Kidney (tissue), 22 donors: ENCODE measurements around the gene PTGES. TPM values are rescaled to one million over a fixed set of nuclear protein-coding genes. Genes with fewer than 3 reads are reported as not detected.
"Not testable (repeated sequence)": the region's sequence is repeated elsewhere in the genome, so short reads cannot be mapped to it uniquely, and the experiment has no call there.

Experiments
- DNase-seq, 5 donors: peaks; one replicate each; pipeline ENCODE4 v3.0.0-alpha.2; 2013 to 2020
- FAIRE-seq: peaks from 2 replicates; lab custom pipeline; 2012; peaks lifted over from hg19 to GRCh38; lab: Jason Lieb, UNC
- H3K27ac ChIP-seq, 2 donors: one replicate each; pipeline ENCODE4 v1.7.0; 2013; ENCODE audit warnings: low read depth in 2 of 2, low read length in 2 of 2, inconsistent platforms in 1 of 2
- H3K27me3 ChIP-seq: one replicate; pipeline ENCODE4 v1.7.1; 2013; ENCODE audit warnings: low read length, inconsistent platforms; ENCODE audit not compliant: control insufficient read depth, insufficient read depth
- H3K36me3 ChIP-seq, 3 donors: one replicate each; pipeline versions ENCODE4 v1.7.0 to v1.7.1; 2013; ENCODE audit warnings: low read length in 3 of 3, control low read depth in 1 of 3, inconsistent platforms in 1 of 3; ENCODE audit not compliant: insufficient read depth in 3 of 3, control insufficient read depth in 2 of 3
- H3K4me1 ChIP-seq, 3 donors: one replicate each; pipeline versions ENCODE4 v1.7.0 to v1.7.1; 2013; ENCODE audit warnings: low read length in 3 of 3, inconsistent platforms in 1 of 3, low read depth in 1 of 3; ENCODE audit not compliant: control insufficient read depth in 2 of 3, insufficient read depth in 2 of 3
- H3K4me3 ChIP-seq, 3 donors: one replicate each; pipeline versions ENCODE4 v1.7.0 to v1.8.1; 2013; ENCODE audit warnings: low read length in 3 of 3, control low read depth in 1 of 3, inconsistent platforms in 1 of 3
- H3K9ac ChIP-seq, 3 donors: one replicate each; pipeline versions ENCODE4 v1.7.0 to v1.7.1; 2013; ENCODE audit warnings: low read length in 3 of 3, control low read depth in 1 of 3, inconsistent platforms in 1 of 3
- H3K9me3 ChIP-seq, 3 donors: one replicate each; pipeline versions ENCODE4 v1.7.0 to v1.7.1; 2013; ENCODE audit warnings: low read length in 3 of 3, control low read depth in 1 of 3, inconsistent platforms in 1 of 3; ENCODE audit not compliant: control insufficient read depth in 2 of 3, insufficient read depth in 1 of 3
- CTCF ChIP-seq: IDR thresholded peaks from 3 replicates; pipeline ENCODE4 v1.5.1; 2012; ENCODE audit warnings: mild to moderate bottlenecking, moderate library complexity, borderline replicate concordance; ENCODE audit not compliant: insufficient read depth; ENCODE audit errors: extremely low read depth
- intact Hi-C: fragments of 100-400 bp; cut with DNase I; formaldehyde crosslinking; loops from one replicate; pipeline ENCODE4 v1.11.1; 2022
- long read RNA-seq, 10 donors: library from polyadenylated mRNA in 1 of 10; unstranded in 1 of 10; transcript quantifications; one replicate each; pipeline ENCODE4 v2.0.0 and lab custom pipeline, GENCODE V29; 2021 to 2026
- polyA plus RNA-seq: library from polyadenylated mRNA; stranded (reverse); fragments of 350-450 nt; fragmentation: Illumina TruSeq; extraction: RNeasy Lipid Tissue Mini Kit (QIAGEN cat#74804); gene quantifications from one replicate; pipeline ENCODE4 v1.2.3, GENCODE V29; 2014; ENCODE audit warnings: low read depth, low replicate concordance; ENCODE audit not compliant: insufficient read depth
- total RNA-seq: library from RNA; stranded (reverse); fragmentation: NEBNext Ultra II Directional; extraction: Animal tissue kit (Norgen Biotek cat#: 25700); gene quantifications from one replicate; pipeline ENCODE4 v1.2.1, GENCODE V29; 2021
- donor health status: control.
- donor health status: control.
- donor health status: control.
- donor health status: control.
- donor health status: control.
- donor health status: DM: yes; HTN: yes; CAD: no.
- donor health status: Normal renal cell carcinoma (clear cell type).

PTGES gene
- total RNA-seq, result 8.9 TPM
- 8.1 TPM for polyA plus RNA-seq
- long read RNA-seq, donor 1, result 0 reads
- long read RNA-seq, donor 2, partial matches to known transcripts, result 0 of 1 reads
- long read RNA-seq, donor 2, other reads (novel, unspliced or antisense), result 0 of 1 reads
- long read RNA-seq, donor 3, result 0 reads
- long read RNA-seq, donor 4, partial matches to known transcripts, result 0 of 1 reads
- long read RNA-seq, donor 4, other reads (novel, unspliced or antisense), result 0 of 1 reads
- long read RNA-seq, donor 5, result 0 reads
- long read RNA-seq, donor 6, partial matches to known transcripts, result 0 of 2 reads
- long read RNA-seq, donor 6, other reads (novel, unspliced or antisense), result 0 of 2 reads
- long read RNA-seq, donor 7, partial matches to known transcripts, result 0 of 5 reads
- long read RNA-seq, donor 7, other reads (novel, unspliced or antisense), result 2 of 5 reads
- long read RNA-seq, donor 8, partial matches to known transcripts, result 0 of 1 reads
- long read RNA-seq, donor 8, other reads (novel, unspliced or antisense), result 0 of 1 reads
- long read RNA-seq, donor 9, result 0 reads
- long read RNA-seq, donor 10, partial matches to known transcripts, result 0 of 1 reads
- long read RNA-seq, donor 10, other reads (novel, unspliced or antisense), result 0 of 1 reads

DNA sequence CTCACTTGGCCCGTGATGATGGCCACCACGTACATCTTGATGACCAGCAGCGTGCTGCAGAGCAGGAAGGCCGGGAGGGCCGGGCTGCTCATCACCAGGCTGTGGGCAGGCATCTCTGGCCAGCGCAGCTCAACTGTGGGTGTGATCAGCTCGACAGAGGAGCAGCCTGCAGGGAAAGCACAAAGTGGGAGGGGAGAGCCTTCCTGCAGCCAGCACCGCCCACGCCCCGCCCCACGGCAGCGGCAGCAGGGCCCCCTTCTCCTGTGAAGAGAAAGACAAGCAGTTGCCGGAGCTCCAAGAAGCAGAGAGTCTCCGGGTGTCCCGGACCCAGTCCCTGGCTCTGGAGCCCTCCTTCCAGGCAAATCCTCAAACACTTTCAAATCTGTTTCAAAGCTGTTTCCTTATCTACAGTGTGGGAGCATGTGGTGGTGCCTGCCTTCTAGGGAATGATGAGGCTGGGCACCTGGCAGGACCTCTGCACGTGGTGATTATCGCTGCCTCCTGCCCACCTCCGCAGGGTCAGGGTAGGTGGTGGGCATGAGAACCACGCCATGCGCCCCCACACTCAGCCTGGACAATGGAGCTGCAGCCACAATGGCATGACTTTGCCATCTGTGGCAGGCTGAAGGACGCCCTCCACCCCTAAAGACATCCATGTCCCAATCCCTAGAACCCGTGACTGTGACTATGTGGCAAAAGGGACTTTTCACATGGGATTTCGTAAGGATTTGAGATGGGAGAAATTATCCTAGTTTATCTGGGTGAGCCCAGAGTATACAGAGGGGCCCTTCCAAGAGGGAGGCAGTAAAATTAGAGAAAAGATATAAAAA is at the start of gene PTGES:
Gene PTGES, minus strand, starts transcription at position 143 of the 830 bp plus-strand sequence. Its CDS starts 30 bp downstream, at position 113.
- TF ChIP-seq CTCF, result no peak

DNA sequence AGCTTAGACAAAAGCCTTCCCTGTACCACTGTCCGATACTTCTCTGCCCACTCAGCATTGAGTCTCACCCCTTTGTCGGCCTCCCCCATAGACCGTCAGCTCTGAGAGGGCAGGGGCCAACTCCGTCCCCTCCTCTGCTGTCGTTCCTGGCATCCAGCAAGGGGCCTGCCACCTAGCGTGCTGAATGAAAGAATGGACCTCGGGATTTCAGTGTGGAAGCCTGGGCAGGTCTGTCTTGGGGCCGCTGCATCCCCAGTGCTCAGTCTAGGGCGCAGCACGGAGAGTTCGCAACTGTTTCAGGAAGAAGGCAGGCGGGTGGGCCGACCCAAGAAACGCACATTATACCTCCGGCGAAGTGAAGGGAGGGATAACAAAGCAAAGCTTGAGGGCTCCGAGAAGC is 48.7 kb upstream of the PTGES start:
- Histone ChIP-seq H3K27ac (no peak overlapping the region), H3K4me1 (peaks cover 0 to 7% (median 6%) of the 10 kb centered on the region in 3 donors), H3K27me3 (no peaks in the 10 kb centered on the region), H3K9me3 (no peaks in the 10 kb centered on the region), H3K4me3 (no peak overlapping the region), H3K36me3 (no peaks in the 10 kb centered on the region), H3K9ac (no peak overlapping the region)
- DNase-seq (no peak), FAIRE-seq (no peak)
- intact Hi-C loops, result no loop called here
- no peak for TF ChIP-seq CTCF

More for the DNA sequence above, at the start of gene PTGES:
- FAIRE-seq, result no peak
- no peaks in the 10 kb centered on the region for H3K27me3 ChIP-seq
- DNase-seq, result peak; percentile 84 to 94 (median 88)
- no peaks in the 10 kb centered on the region for H3K9me3 ChIP-seq
- no peaks in the 10 kb centered on the region for H3K36me3 ChIP-seq
- H3K4me1 ChIP-seq, result peaks cover 0 to 12% (median 9%) of the 10 kb centered on the region in 3 donors
- peak within 1 kb of the TSS; percentile 1 to 56 (median 18) for H3K4me3 ChIP-seq
- intact Hi-C loops, result no loop called here
- H3K9ac ChIP-seq, result no peak within 1 kb of the TSS
- H3K27ac ChIP-seq, result no peak within 1 kb of the TSS

- Histone ChIP-seq H3K9ac (no peak overlapping the region), H3K27me3 (no peaks in the 10 kb centered on the region), H3K9me3 (no peaks in the 10 kb centered on the region), H3K36me3 (no peaks in the 10 kb centered on the region), H3K27ac (no peak overlapping the region), H3K4me1 (peaks cover 0 to 4% (median 4%) of the 10 kb centered on the region in 3 donors), H3K4me3 (no peak overlapping the region)
- FAIRE-seq (no peak), DNase-seq (no peak)
- no peak for TF ChIP-seq CTCF
- intact Hi-C loops, result no loop called here
These were observed 46.1 kb upstream of the PTGES start for GRCh38 chr9:129798973-129799372.

- H3K9me3 ChIP-seq, DNase-seq, H3K9ac ChIP-seq, H3K27me3 ChIP-seq, H3K4me3 ChIP-seq, FAIRE-seq, H3K36me3 ChIP-seq, H3K4me1 ChIP-seq, H3K27ac ChIP-seq, intact Hi-C loops: not testable (repeated sequence)
These were observed 43.2 kb upstream of the PTGES start for GRCh38 chr9:129796029-129796428.
